Hepatocyte (in vitro differentiated cells): ENCODE results near the gene PUSL1.

Experiments used
- EZH2 ChIP-seq: fragments of 200-600 bp; sonication (generic); IDR thresholded peaks from 2 replicates; pipeline ENCODE4 v1.6.1; 2016; ENCODE audit warnings: antibody characterized with exemption, mild to moderate bottlenecking, borderline replicate concordance
- EZH2phosphoT487 ChIP-seq: fragments of 200-600 bp; sonication (generic); IDR thresholded peaks from one replicate; pipeline ENCODE4 v1.6.1; 2018; ENCODE audit warnings: antibody characterized with exemption, mild to moderate bottlenecking, low read depth, moderate library complexity; ENCODE audit not compliant: unreplicated experiment, severe bottlenecking
- TF ChIP-seq, protein P1 (sequence below): fragments of 200-600 bp; sonication (generic); IDR thresholded peaks from 2 replicates; pipeline ENCODE4 v1.5.1; 2016; ENCODE audit warnings: antibody characterized with exemption, mild to moderate bottlenecking; ENCODE audit not compliant: poor library complexity

DNA sequence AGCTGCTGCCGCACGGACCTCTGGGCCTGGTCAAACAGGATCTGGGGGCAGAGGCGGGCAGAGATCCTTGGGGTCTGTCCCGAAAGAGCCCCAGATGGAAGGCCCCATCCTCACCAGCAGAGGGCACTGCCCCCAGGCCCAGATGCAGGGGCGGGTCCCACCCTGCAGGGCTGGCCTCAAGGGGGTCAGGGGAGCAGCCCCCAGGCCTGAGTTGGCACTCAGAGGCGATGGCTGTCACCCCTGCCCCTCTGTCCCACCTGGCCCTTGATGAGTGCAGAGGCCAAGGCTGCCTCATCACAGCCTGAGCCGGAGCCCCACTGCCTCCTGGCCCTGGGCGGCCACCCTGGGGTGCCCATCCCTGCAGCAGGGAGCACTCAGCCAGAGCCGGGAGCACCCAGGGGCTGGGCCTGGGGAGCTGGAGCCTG lies 6.4 kb upstream of the PUSL1 start:
- TF ChIP-seq, protein P1, sequence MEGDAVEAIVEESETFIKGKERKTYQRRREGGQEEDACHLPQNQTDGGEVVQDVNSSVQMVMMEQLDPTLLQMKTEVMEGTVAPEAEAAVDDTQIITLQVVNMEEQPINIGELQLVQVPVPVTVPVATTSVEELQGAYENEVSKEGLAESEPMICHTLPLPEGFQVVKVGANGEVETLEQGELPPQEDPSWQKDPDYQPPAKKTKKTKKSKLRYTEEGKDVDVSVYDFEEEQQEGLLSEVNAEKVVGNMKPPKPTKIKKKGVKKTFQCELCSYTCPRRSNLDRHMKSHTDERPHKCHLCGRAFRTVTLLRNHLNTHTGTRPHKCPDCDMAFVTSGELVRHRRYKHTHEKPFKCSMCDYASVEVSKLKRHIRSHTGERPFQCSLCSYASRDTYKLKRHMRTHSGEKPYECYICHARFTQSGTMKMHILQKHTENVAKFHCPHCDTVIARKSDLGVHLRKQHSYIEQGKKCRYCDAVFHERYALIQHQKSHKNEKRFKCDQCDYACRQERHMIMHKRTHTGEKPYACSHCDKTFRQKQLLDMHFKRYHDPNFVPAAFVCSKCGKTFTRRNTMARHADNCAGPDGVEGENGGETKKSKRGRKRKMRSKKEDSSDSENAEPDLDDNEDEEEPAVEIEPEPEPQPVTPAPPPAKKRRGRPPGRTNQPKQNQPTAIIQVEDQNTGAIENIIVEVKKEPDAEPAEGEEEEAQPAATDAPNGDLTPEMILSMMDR, result peak; percentile 29
- TF ChIP-seq EZH2phosphoT487 (no peak), EZH2 (no peak)
